Measurements from ENCODE around the gene MGAT3.

Gene MGAT3

GRCh38 chr22:39468487-39469325, 11.9 kb downstream of the MGAT3 start:
- Histone ChIP-seq H3K36me3 (ENCODE audit: insufficient read depth, low read length) (no peaks in the 10 kb centered on the region), H3K4me1 (ENCODE audit: insufficient read depth, low read length) (peaks cover 44% of the 10 kb centered on the region), H3K9me3 (ENCODE audit: control insufficient read depth, insufficient read depth, low read length) (no peaks in the 10 kb centered on the region), H3K9ac (ENCODE audit: low read depth, low read length) (no peak overlapping the region)

- no peak overlapping the region for H3K9ac ChIP-seq (ENCODE audit: low read depth, low read length)
- H3K9me3 ChIP-seq (ENCODE audit: control insufficient read depth, insufficient read depth, low read length): no peaks in the 10 kb centered on the region
- H3K4me1 ChIP-seq (ENCODE audit: insufficient read depth, low read length): peaks cover 49% of the 10 kb centered on the region
- no peaks in the 10 kb centered on the region for H3K36me3 ChIP-seq (ENCODE audit: insufficient read depth, low read length)
Measured at GRCh38 chr22:39469326-39469680, 12.5 kb downstream of the MGAT3 start.

GRCh38 chr22:39469681-39470450, 13.1 kb downstream of the MGAT3 start:
- Histone ChIP-seq H3K4me1 (ENCODE audit: insufficient read depth, low read length) (peaks cover 54% of the 10 kb centered on the region), H3K36me3 (ENCODE audit: insufficient read depth, low read length) (no peaks in the 10 kb centered on the region), H3K9me3 (ENCODE audit: control insufficient read depth, insufficient read depth, low read length) (no peaks in the 10 kb centered on the region), H3K9ac (ENCODE audit: low read depth, low read length) (no peak overlapping the region)

GRCh38 chr22:39470451-39471291, 13.9 kb downstream of the MGAT3 start:
- Histone ChIP-seq H3K9me3 (ENCODE audit: control insufficient read depth, insufficient read depth, low read length) (no peaks in the 10 kb centered on the region), H3K4me1 (ENCODE audit: insufficient read depth, low read length) (peaks cover 62% of the 10 kb centered on the region), H3K9ac (ENCODE audit: low read depth, low read length) (no peak overlapping the region), H3K36me3 (ENCODE audit: insufficient read depth, low read length) (no peaks in the 10 kb centered on the region)

GRCh38 chr22:39471381-39472141, 14.7 kb downstream of the MGAT3 start:
- Histone ChIP-seq H3K9ac (ENCODE audit: low read depth, low read length) (no peak overlapping the region), H3K9me3 (ENCODE audit: control insufficient read depth, insufficient read depth, low read length) (no peaks in the 10 kb centered on the region), H3K36me3 (ENCODE audit: insufficient read depth, low read length) (no peaks in the 10 kb centered on the region), H3K4me1 (ENCODE audit: insufficient read depth, low read length) (peaks cover 65% of the 10 kb centered on the region)

- H3K9me3 ChIP-seq (ENCODE audit: control insufficient read depth, insufficient read depth, low read length): no peaks in the 10 kb centered on the region
- peaks cover 65% of the 10 kb centered on the region for H3K4me1 ChIP-seq (ENCODE audit: insufficient read depth, low read length)
- no peaks in the 10 kb centered on the region for H3K36me3 ChIP-seq (ENCODE audit: insufficient read depth, low read length)
- H3K9ac ChIP-seq (ENCODE audit: low read depth, low read length): no peak overlapping the region
Measured at GRCh38 chr22:39472570-39473556, 16.1 kb downstream of the MGAT3 start.

- H3K36me3 ChIP-seq (ENCODE audit: insufficient read depth, low read length): no peaks in the 10 kb centered on the region
- H3K4me1 ChIP-seq (ENCODE audit: insufficient read depth, low read length): peaks cover 65% of the 10 kb centered on the region
Measured at GRCh38 chr22:39473851-39474250, 17.0 kb downstream of the MGAT3 start.

GRCh38 chr22:39474351-39475111, 17.7 kb downstream of the MGAT3 start:
- no peaks in the 10 kb centered on the region for H3K36me3 ChIP-seq (ENCODE audit: insufficient read depth, low read length)
- no peak overlapping the region for H3K9ac ChIP-seq (ENCODE audit: low read depth, low read length)
- H3K4me1 ChIP-seq (ENCODE audit: insufficient read depth, low read length): peaks cover 60% of the 10 kb centered on the region

More at GRCh38 chr22:39473851-39474250, 17.0 kb downstream of the MGAT3 start:
- Histone ChIP-seq H3K9me3 (ENCODE audit: control insufficient read depth, insufficient read depth, low read length) (no peaks in the 10 kb centered on the region), H3K9ac (ENCODE audit: low read depth, low read length) (no peak overlapping the region)

GRCh38 chr22:39475337-39475736, 18.5 kb downstream of the MGAT3 start:
- peaks cover 53% of the 10 kb centered on the region for H3K4me1 ChIP-seq (ENCODE audit: insufficient read depth, low read length)
- no peaks in the 10 kb centered on the region for H3K9me3 ChIP-seq (ENCODE audit: control insufficient read depth, insufficient read depth, low read length)
- no peaks in the 10 kb centered on the region for H3K36me3 ChIP-seq (ENCODE audit: insufficient read depth, low read length)
- no peak overlapping the region for H3K9ac ChIP-seq (ENCODE audit: low read depth, low read length)

More at GRCh38 chr22:39474351-39475111, 17.7 kb downstream of the MGAT3 start:
- no peaks in the 10 kb centered on the region for H3K9me3 ChIP-seq (ENCODE audit: control insufficient read depth, insufficient read depth, low read length)

GRCh38 chr22:39475902-39476301, 19.1 kb downstream of the MGAT3 start:
- H3K4me1 ChIP-seq (ENCODE audit: insufficient read depth, low read length): peaks cover 47% of the 10 kb centered on the region
- no peaks in the 10 kb centered on the region for H3K9me3 ChIP-seq (ENCODE audit: control insufficient read depth, insufficient read depth, low read length)
- H3K36me3 ChIP-seq (ENCODE audit: insufficient read depth, low read length): no peaks in the 10 kb centered on the region
- H3K9ac ChIP-seq (ENCODE audit: low read depth, low read length): no peak overlapping the region

GRCh38 chr22:39476664-39477063, 19.9 kb downstream of the MGAT3 start:
- H3K9me3 ChIP-seq (ENCODE audit: control insufficient read depth, insufficient read depth, low read length): no peaks in the 10 kb centered on the region
- peaks cover 39% of the 10 kb centered on the region for H3K4me1 ChIP-seq (ENCODE audit: insufficient read depth, low read length)
- H3K9ac ChIP-seq (ENCODE audit: low read depth, low read length): no peak overlapping the region
- no peaks in the 10 kb centered on the region for H3K36me3 ChIP-seq (ENCODE audit: insufficient read depth, low read length)

GRCh38 chr22:39477542-39477941, 20.7 kb downstream of the MGAT3 start:
- H3K4me1 ChIP-seq (ENCODE audit: insufficient read depth, low read length): peaks cover 31% of the 10 kb centered on the region
- no peaks in the 10 kb centered on the region; the same call in 1 of the 2 replicates for H3K36me3 ChIP-seq (ENCODE audit: insufficient read depth, low read length)
- H3K9me3 ChIP-seq (ENCODE audit: control insufficient read depth, insufficient read depth, low read length): no peaks in the 10 kb centered on the region
- no peak overlapping the region for H3K9ac ChIP-seq (ENCODE audit: low read depth, low read length)
